Fibroblast of pulmonary artery (primary cell): ENCODE results near the gene DSC1.
"Not testable (repeated sequence)": the region's sequence is repeated elsewhere in the genome, so short reads cannot be mapped to it uniquely, and the experiment has no call there.

Experiments used
- DNase-seq: peaks from one replicate; pipeline ENCODE4 v3.0.0-alpha.2; 2010; ENCODE audit warnings: low read depth
- H3K4me3 ChIP-seq: replicated peaks from 2 replicates; pipeline ENCODE4 v1.5.1; 2011; ENCODE audit warnings: low read depth, mild to moderate bottlenecking, control low read depth, low read length, moderate library complexity
- CTCF ChIP-seq: IDR thresholded peaks from 2 replicates; pipeline ENCODE4 v1.5.1; 2011; ENCODE audit warnings: mild to moderate bottlenecking, control low read depth, low read length, inconsistent platforms; ENCODE audit errors: missing control alignments

DSC1 gene

DNA sequence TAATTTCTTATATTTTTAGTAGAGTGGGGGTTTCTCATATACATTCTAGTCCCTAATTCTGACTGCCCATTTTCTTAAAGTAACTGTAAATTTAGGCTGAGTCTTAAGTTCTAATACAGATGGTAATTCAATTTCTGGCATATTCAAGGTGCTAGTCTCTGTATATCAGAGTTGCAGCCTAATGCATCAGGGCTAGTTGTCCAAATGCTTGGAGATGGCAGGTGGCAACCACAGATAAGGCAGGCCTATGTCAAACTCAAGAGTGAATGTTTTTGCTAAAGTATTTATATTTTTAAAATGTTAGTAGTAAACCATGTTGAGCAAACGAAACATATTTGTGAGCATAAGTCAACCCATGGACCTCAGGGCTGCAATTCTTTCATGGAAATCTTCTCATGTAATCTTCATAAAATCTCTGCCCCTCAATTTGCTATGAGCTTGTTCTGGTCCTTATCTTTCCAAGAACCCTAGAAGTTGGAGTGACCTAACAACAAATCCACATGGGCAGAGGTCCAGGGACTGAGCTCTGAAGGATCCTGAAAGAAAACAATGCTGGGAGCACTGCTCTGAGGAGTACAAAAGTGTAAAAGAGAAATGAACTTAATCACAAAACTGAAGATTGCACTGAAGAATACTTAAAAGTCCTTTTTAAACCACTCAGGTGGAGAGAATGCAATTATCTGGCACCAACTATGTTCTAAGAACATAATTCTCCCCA, 33.1 kb downstream of the DSC1 start:
- no peak overlapping the region for H3K4me3 ChIP-seq
- TF ChIP-seq CTCF = no peak
- DNase-seq = no peak

- DNase-seq = no peak
- no peak for TF ChIP-seq CTCF
- H3K4me3 ChIP-seq = no peak overlapping the region
These were observed 36.8 kb downstream of the DSC1 start for GRCh38 chr18:31125878-31126277.

GRCh38 chr18:31123125-31123524, 39.5 kb downstream of the DSC1 start:
- not testable (repeated sequence) for DNase-seq, H3K4me3 ChIP-seq

DNA sequence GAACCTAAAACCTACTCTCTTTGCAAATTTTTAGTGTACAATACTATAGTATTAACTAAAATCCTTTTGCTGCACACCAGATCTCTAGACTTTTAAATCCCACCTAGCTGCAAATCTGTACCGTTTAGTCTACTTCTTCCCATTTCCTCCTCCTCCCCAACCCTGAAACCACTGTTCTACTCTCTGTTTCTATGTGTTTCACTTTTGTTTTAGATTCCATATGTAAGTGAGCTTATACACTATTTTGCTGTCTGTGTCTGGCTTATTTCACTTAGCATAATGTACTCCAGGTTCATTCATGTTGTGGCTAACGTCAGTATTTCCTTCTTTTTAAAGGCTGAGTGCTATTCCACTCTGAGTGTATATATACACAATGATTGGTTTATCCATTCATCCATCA, 42.1 kb downstream of the DSC1 start:
- no peak overlapping the region for H3K4me3 ChIP-seq
- no peak for DNase-seq
- TF ChIP-seq CTCF = no peak

GRCh38 chr18:31116853-31117595, 45.6 kb downstream of the DSC1 start:
- no peak for TF ChIP-seq CTCF
- no peak for DNase-seq
- no peak overlapping the region for H3K4me3 ChIP-seq

DNA sequence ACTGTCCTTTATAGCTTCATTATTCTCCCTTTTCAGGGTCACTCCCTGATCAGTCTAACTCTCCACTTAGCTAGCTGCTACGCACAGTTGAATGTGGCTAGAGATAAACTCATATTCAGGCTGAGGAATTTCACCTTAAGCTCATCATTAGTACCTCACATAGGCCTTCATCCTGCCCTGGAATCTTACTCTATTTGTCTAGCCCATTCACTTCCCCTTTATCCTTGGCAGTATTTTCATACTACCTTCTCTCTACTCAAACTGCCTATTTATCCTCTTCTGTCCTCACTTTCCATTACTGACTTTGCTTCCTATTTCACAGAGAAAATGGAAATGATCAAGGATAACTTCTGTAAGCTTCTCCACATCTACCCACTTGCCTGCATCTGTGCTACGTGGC, 49.9 kb downstream of the DSC1 start:
- TF ChIP-seq CTCF = no peak
- no peak for DNase-seq
- H3K4me3 ChIP-seq = no peak overlapping the region

DNA sequence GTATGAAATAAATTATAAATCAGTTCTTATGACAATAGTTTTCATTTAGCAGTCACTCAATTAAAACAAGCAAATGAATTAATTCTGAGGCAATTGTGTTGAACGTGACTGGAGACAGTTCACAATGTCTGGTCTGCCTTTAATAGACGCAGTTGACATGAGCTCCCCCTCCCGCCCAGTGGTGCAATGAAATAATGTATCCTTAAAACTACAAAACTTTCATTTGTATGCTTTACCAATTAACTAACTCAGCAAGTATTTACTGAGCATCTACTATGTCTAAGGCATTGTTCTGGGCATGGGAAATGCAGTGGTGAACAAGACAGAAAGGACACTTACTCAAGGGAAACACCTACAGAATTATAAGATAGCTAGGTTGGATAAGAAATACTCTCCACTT, 56.9 kb downstream of the DSC1 start:
- H3K4me3 ChIP-seq = no peak overlapping the region
- no peak for DNase-seq
- no peak for TF ChIP-seq CTCF
